Trophoblast cell (in vitro differentiated cells and primary cell): ENCODE results near the gene HGF.

Experiments
- DNase-seq, 2 donors: peaks; one replicate each; pipeline ENCODE4 v3.0.0-alpha.2; 2016
- H2AFZ ChIP-seq: 2 replicates; pipeline ENCODE4 v1.6.1; 2013; ENCODE audit warnings: low read length, moderate library complexity, mild to moderate bottlenecking; ENCODE audit not compliant: insufficient read depth, poor library complexity
- H2AK5ac ChIP-seq: 2 replicates; pipeline ENCODE4 v1.6.1; 2013; ENCODE audit warnings: mild to moderate bottlenecking, low read length
- H2BK120ac ChIP-seq: 2 replicates; pipeline ENCODE4 v1.6.1; 2013; ENCODE audit warnings: low read length, mild to moderate bottlenecking, moderate library complexity; ENCODE audit not compliant: insufficient read depth, poor library complexity
- H2BK12ac ChIP-seq: 2 replicates; pipeline ENCODE4 v1.6.1; 2013; ENCODE audit warnings: mild to moderate bottlenecking, low read length, moderate library complexity
- H2BK5ac ChIP-seq: 2 replicates; pipeline ENCODE4 v1.6.1; 2013; ENCODE audit warnings: low read length, low read depth, moderate library complexity, mild to moderate bottlenecking; ENCODE audit not compliant: poor library complexity
- H3K14ac ChIP-seq: 2 replicates; pipeline ENCODE4 v1.6.1; 2013; ENCODE audit warnings: mild to moderate bottlenecking, low read length
- H3K18ac ChIP-seq: 2 replicates; pipeline ENCODE4 v1.6.1; 2013; ENCODE audit warnings: mild to moderate bottlenecking, low read length
- H3K23ac ChIP-seq: 2 replicates; pipeline ENCODE4 v1.6.1; 2013; ENCODE audit warnings: low read length
- H3K27ac ChIP-seq: 2 replicates; pipeline ENCODE4 v1.5.1; 2013; ENCODE audit warnings: low read depth, mild to moderate bottlenecking, inconsistent platforms, low read length, moderate library complexity
- H3K27me3 ChIP-seq: 2 replicates; pipeline ENCODE4 v1.6.1; 2013; ENCODE audit warnings: inconsistent platforms, mild to moderate bottlenecking, low read length, moderate library complexity; ENCODE audit not compliant: insufficient read depth
- H3K36me3 ChIP-seq, 2 experiments: 1 replicate in 1 of 2; 2 replicates in 1 of 2; pipeline ENCODE4 v1.6.1; 2013; ENCODE audit warnings: low read length in 2 of 2, mild to moderate bottlenecking in 2 of 2, moderate library complexity in 1 of 2; ENCODE audit not compliant: insufficient read depth in 2 of 2, control insufficient read depth in 1 of 2
- H3K4ac ChIP-seq: 2 replicates; pipeline ENCODE4 v1.6.1; 2013; ENCODE audit warnings: low read depth, mild to moderate bottlenecking, low read length, moderate library complexity
- H3K4me1 ChIP-seq, 2 experiments: 1 replicate in 1 of 2; 2 replicates in 1 of 2; pipeline ENCODE4 v1.6.1; 2013; ENCODE audit warnings: low read length in 2 of 2, mild to moderate bottlenecking in 2 of 2, moderate library complexity in 1 of 2; ENCODE audit not compliant: insufficient read depth in 2 of 2, control insufficient read depth in 1 of 2
- H3K4me2 ChIP-seq: 2 replicates; pipeline ENCODE4 v1.6.1; 2013; ENCODE audit warnings: inconsistent platforms, mild to moderate bottlenecking, low read length, moderate library complexity
- H3K4me3 ChIP-seq: 2 replicates; pipeline ENCODE4 v1.5.1; 2013; ENCODE audit warnings: mild to moderate bottlenecking, low read depth, low read length, inconsistent platforms
- H3K79me1 ChIP-seq: one replicate; pipeline ENCODE4 v1.6.1; 2013; ENCODE audit warnings: low read length
- H3K79me2 ChIP-seq: 2 replicates; pipeline ENCODE4 v1.6.1; 2013; ENCODE audit warnings: low read length, mild to moderate bottlenecking; ENCODE audit not compliant: control insufficient read depth, insufficient read depth, poor library complexity
- H3K9ac ChIP-seq: 2 replicates; pipeline ENCODE4 v1.6.1; 2013; ENCODE audit warnings: mild to moderate bottlenecking, low read length
- H3K9me3 ChIP-seq: 2 replicates; pipeline ENCODE4 v1.6.1; 2013; ENCODE audit warnings: low read depth, mild to moderate bottlenecking, control low read depth, inconsistent platforms, low read length; ENCODE audit not compliant: insufficient read depth
- H4K12ac ChIP-seq: 2 replicates; pipeline ENCODE4 v1.6.1; 2013; ENCODE audit warnings: low read depth, mild to moderate bottlenecking, low read length, moderate library complexity
- H4K8ac ChIP-seq: 2 replicates; pipeline ENCODE4 v1.6.1; 2013; ENCODE audit warnings: low read depth, mild to moderate bottlenecking, low read length, moderate library complexity
- H4K91ac ChIP-seq: one replicate; pipeline ENCODE4 v1.6.1; 2013; ENCODE audit warnings: low read depth, mild to moderate bottlenecking, low read length, moderate library complexity
- WGBS: extraction: QIAGEN DNeasy Blood & Tissue Kit; methylation state at CpG from one replicate; pipeline ENCODE4 v1.1.7; 2013; ENCODE audit warnings: missing lambda C conversion rate; ENCODE audit not compliant: insufficient read length, insufficient coverage; ENCODE audit errors: extremely low coverage; 5-methylcytosine and 5-hydroxymethylcytosine counted together

HGF gene

DNA sequence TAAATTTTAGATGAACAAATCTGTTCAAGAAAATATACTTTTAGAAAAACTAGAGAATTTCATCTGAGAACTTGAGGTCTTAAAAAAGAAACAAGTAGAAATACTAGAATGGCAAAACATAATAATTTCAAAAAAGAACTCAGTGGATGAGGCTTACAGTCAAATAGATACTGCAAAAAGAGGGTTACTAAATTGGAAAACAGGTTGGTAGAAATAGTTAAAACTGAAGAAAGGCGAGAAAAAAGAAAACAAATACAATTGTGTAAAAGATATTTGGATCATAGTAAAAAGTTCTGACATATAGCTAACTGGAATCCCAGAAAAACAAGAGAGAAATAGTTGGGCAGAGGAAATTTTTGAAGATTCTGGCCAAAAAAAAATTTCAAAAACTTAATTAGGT, 117.6 kb downstream of the HGF start:
- Histone ChIP-seq H3K27me3 (no peaks in the 10 kb centered on the region), H3K23ac (no peak overlapping the region), H2BK120ac (no peak overlapping the region), H3K36me3 (no peaks in the 10 kb centered on the region), H3K27ac (no peak overlapping the region), H3K9ac (no peak overlapping the region), H3K4me1 (no peaks in the 10 kb centered on the region), H2BK12ac (no peak overlapping the region), H3K14ac (no peak overlapping the region), H3K4me3 (no peak overlapping the region), H3K9me3 (peaks cover 2% of the 10 kb centered on the region), H3K79me2 (no peaks in the 10 kb centered on the region), H3K79me1 (no peaks in the 10 kb centered on the region), H2AK5ac (no peak overlapping the region), H3K4ac (no peak overlapping the region), H4K12ac (no peak overlapping the region), H4K8ac (no peak overlapping the region), H2BK5ac (no peak overlapping the region), H2AFZ (no peak overlapping the region), H3K4me2 (no peak overlapping the region), H4K91ac (no peak overlapping the region), H3K18ac (no peak overlapping the region)
- DNase-seq, result no peak
- WGBS, result no CpG with 5 or more reads among the region's 1 CpG
